Limb (tissue), 2 donors: Measurements from ENCODE around the gene ANXA9.

Experiments used
- DNase-seq, 2 donors: peaks; one replicate each; pipeline ENCODE4 v3.0.0-alpha.2; 2016; ENCODE audit errors: extremely low spot score in 2 of 2

ANXA9 gene

GRCh38 chr1:150981805-150982712, at the start of gene ANXA9:
TSS of gene ANXA9 (plus strand) at chr1:150982292. CDS start at chr1:150983106, 814 bp downstream.
- no peak for DNase-seq

GRCh38 chr1:150944856-150945255, 37.2 kb upstream of the ANXA9 start:
- DNase-seq, result no peak

- no peak for DNase-seq
These were observed 27.4 kb upstream of the ANXA9 start for GRCh38 chr1:150954708-150955107.

- no peak for DNase-seq
These were observed 26.8 kb upstream of the ANXA9 start for GRCh38 chr1:150955280-150955679.

GRCh38 chr1:150957666-150958065, 24.4 kb upstream of the ANXA9 start:
- DNase-seq, result no peak

- no peak for DNase-seq
These were observed 21.4 kb upstream of the ANXA9 start for GRCh38 chr1:150960646-150961045.

GRCh38 chr1:150961756-150962155, 20.3 kb upstream of the ANXA9 start:
- no peak for DNase-seq

- DNase-seq, result no peak
These were observed 18.6 kb upstream of the ANXA9 start for GRCh38 chr1:150963321-150964163.

- no peak for DNase-seq
These were observed 18.0 kb upstream of the ANXA9 start for GRCh38 chr1:150964164-150964489.

GRCh38 chr1:150965605-150966004, 16.5 kb upstream of the ANXA9 start:
- DNase-seq, result no peak

- no peak for DNase-seq
These were observed 16.1 kb upstream of the ANXA9 start for GRCh38 chr1:150966011-150966410.

GRCh38 chr1:150967936-150968335, 14.2 kb upstream of the ANXA9 start:
- DNase-seq, result no peak

GRCh38 chr1:150968491-150968890, 13.6 kb upstream of the ANXA9 start:
- DNase-seq, result no peak

GRCh38 chr1:150969626-150970025, 12.5 kb upstream of the ANXA9 start:
- DNase-seq, result no peak

- no peak for DNase-seq
These were observed 11.1 kb upstream of the ANXA9 start for GRCh38 chr1:150970808-150971582.

GRCh38 chr1:150971583-150972416, 10.3 kb upstream of the ANXA9 start:
- no peak for DNase-seq

GRCh38 chr1:150972417-150972940, 9.6 kb upstream of the ANXA9 start:
- no peak for DNase-seq

GRCh38 chr1:150973258-150973835, 8.7 kb upstream of the ANXA9 start:
- DNase-seq, result peak in 1 of 2 donors; percentile 46

- DNase-seq, result peak in 1 of 2 donors; percentile 70
These were observed 8.1 kb upstream of the ANXA9 start for GRCh38 chr1:150973836-150974579.
